HG02588 (cell line): ENCODE results near the gene OR13A1.
"Not testable (repeated sequence)": the region's sequence is repeated elsewhere in the genome, so short reads cannot be mapped to it uniquely, and the experiment has no call there.

Experiments
- ATAC-seq: cut with Tn5 transposase; IDR thresholded peaks from one replicate; pipeline ENCODE4 v1.9.1; 2021; ENCODE audit warnings: mild to moderate bottlenecking, moderate library complexity; ENCODE audit not compliant: unreplicated experiment

OR13A1 gene

GRCh38 chr10:45315508-45315907, at the start of gene OR13A1:
TSS of gene OR13A1 (minus strand) at chr10:45315608. CDS start at chr10:45304422, 11,186 bp downstream.
- no peak for ATAC-seq

- not testable (repeated sequence) for ATAC-seq
Observed at GRCh38 chr10:45361983-45362799, 46.8 kb upstream of the OR13A1 start.

- ATAC-seq, result not testable (repeated sequence)
Observed at GRCh38 chr10:45358961-45359360, 43.6 kb upstream of the OR13A1 start.

- ATAC-seq, result no peak
Observed at GRCh38 chr10:45355494-45355893, 40.1 kb upstream of the OR13A1 start.

GRCh38 chr10:45354261-45354660, 38.9 kb upstream of the OR13A1 start:
- no peak for ATAC-seq

GRCh38 chr10:45353186-45353585, 37.8 kb upstream of the OR13A1 start:
- peak; percentile 52 for ATAC-seq

GRCh38 chr10:45348196-45348765, 32.9 kb upstream of the OR13A1 start:
- ATAC-seq, result not testable (repeated sequence)

GRCh38 chr10:45347464-45347863, 32.1 kb upstream of the OR13A1 start:
- ATAC-seq, result not testable (repeated sequence)

- not testable (repeated sequence) for ATAC-seq
Observed at GRCh38 chr10:45346652-45347335, 31.4 kb upstream of the OR13A1 start.

GRCh38 chr10:45340420-45340819, 25.0 kb upstream of the OR13A1 start:
- not testable (repeated sequence) for ATAC-seq

GRCh38 chr10:45339894-45340293, 24.5 kb upstream of the OR13A1 start:
- no peak for ATAC-seq

- not testable (repeated sequence) for ATAC-seq
Observed at GRCh38 chr10:45331824-45332223, 16.4 kb upstream of the OR13A1 start.

- not testable (repeated sequence) for ATAC-seq
Observed at GRCh38 chr10:45326864-45327263, 11.5 kb upstream of the OR13A1 start.

GRCh38 chr10:45325116-45325515, 9.7 kb upstream of the OR13A1 start:
- ATAC-seq, result no peak

- ATAC-seq, result no peak
Observed at GRCh38 chr10:45319702-45320101, 4.3 kb upstream of the OR13A1 start.

- no peak for ATAC-seq
Observed at GRCh38 chr10:45313264-45313873, 2.0 kb downstream of the OR13A1 start.

GRCh38 chr10:45308707-45309106, 6.7 kb downstream of the OR13A1 start:
- ATAC-seq, result no peak

GRCh38 chr10:45302573-45302972, 12.8 kb downstream of the OR13A1 start:
- ATAC-seq, result no peak

GRCh38 chr10:45298341-45298955, 17.0 kb downstream of the OR13A1 start:
- ATAC-seq, result not testable (repeated sequence)

- ATAC-seq, result no peak
Observed at GRCh38 chr10:45294681-45295080, 20.7 kb downstream of the OR13A1 start.

- ATAC-seq, result no peak
Observed at GRCh38 chr10:45286980-45287379, 28.4 kb downstream of the OR13A1 start.
